HepG2 (cell line): ENCODE data around the gene GJB5. TPM values are rescaled to one million over a fixed set of nuclear protein-coding genes. Genes with fewer than 3 reads are reported as not detected.
A peak's percentile ranks its signal among the peaks of the same experiment; 100 is the strongest.

Source experiments
- ATAC-seq: fragments of 200-7000 bp; cut with Tn5 transposase; 3 replicates; pipeline ENCODE4 v1.9.1; 2020; ENCODE audit warnings: mild to moderate bottlenecking, moderate library complexity
- BruUV-seq: library from RNA; stranded (reverse); fragments of 400-500 nt; replicated peaks from 2 replicates; lab custom pipeline; 2021; lab: Mats Ljungman, UMichigan
- CTCF ChIA-PET: fragments of 300-600 bp; formaldehyde crosslinking; extraction: SDS; loops from one replicate; lab custom pipeline; 2021; ENCODE audit warnings: low total read pairs, inconsistent platforms, low intra/inter-chr PET ratio; lab: Yijun Ruan, JAX
- POLR2A ChIA-PET: fragments of 350-600 bp; sonication (Branson Sonifier 250); formaldehyde crosslinking; loops from one replicate; lab custom pipeline; 2020; ENCODE audit warnings: antibody characterized with exemption, inconsistent platforms; lab: Yijun Ruan, JAX
- DNase-seq: peaks from one replicate; pipeline ENCODE4 v3.0.0-alpha.2; 2015; ENCODE audit warnings: low spot score
- FAIRE-seq: peaks from 3 replicates; lab custom pipeline; 2011; peaks lifted over from hg19 to GRCh38; lab: Jason Lieb, UNC
- H2AFZ ChIP-seq: one replicate; pipeline ENCODE4 v1.6.1; 2011; ENCODE audit warnings: low read length, inconsistent platforms
- H3K27ac ChIP-seq: fragments of 300-600 bp; 3 replicates; pipeline ENCODE4 v1.8.0; 2011; ENCODE audit warnings: mixed run types, mild to moderate bottlenecking, mixed read lengths, low read length, inconsistent platforms; ENCODE audit not compliant: insufficient read depth; ENCODE audit errors: extremely low read length
- H3K27me3 ChIP-seq, 2 experiments: fragments of 200-600 bp in 1 of 2; 2 replicates in 1 of 2; 3 replicates in 1 of 2; pipeline versions ENCODE4 v1.6.0 to v1.8.0; 2011; ENCODE audit warnings: low read length in 2 of 2, mild to moderate bottlenecking in 2 of 2, moderate library complexity in 2 of 2, inconsistent platforms in 1 of 2; ENCODE audit not compliant: insufficient read depth in 2 of 2, control insufficient read depth in 1 of 2
- H3K36me3 ChIP-seq, 2 experiments: fragments of 200-600 bp in 1 of 2; replicated peaks in 1 of 2; 2 replicates in 1 of 2; 3 replicates in 1 of 2; pipeline versions ENCODE4 v1.5.1 to v1.8.0; 2011; ENCODE audit warnings: low read length in 2 of 2, inconsistent platforms in 1 of 2; ENCODE audit not compliant: insufficient read depth in 2 of 2, control insufficient read depth in 1 of 2
- H3K4me1 ChIP-seq: 2 replicates; pipeline ENCODE4 v1.5.1; 2012; ENCODE audit warnings: low read length, inconsistent platforms; ENCODE audit not compliant: insufficient read depth
- H3K4me2 ChIP-seq: 2 replicates; pipeline ENCODE4 v1.6.0; 2011; ENCODE audit warnings: low read depth, low read length, inconsistent platforms
- H3K4me3 ChIP-seq, 3 experiments: fragments of 200-600 bp in 1 of 3; sonication (generic), shearing (Covaris generic) in 1 of 3; replicated peaks in 1 of 3; 2 replicates each; pipeline ENCODE4 v1.5.1; 2011 to 2016; ENCODE audit warnings: low read length in 3 of 3, inconsistent platforms in 2 of 3, low read depth in 2 of 3, mild to moderate bottlenecking in 2 of 3, control low read depth in 1 of 3, mixed read lengths in 1 of 3; ENCODE audit not compliant: insufficient read depth in 1 of 3
- H3K79me2 ChIP-seq: one replicate; pipeline ENCODE4 v1.6.1; 2011; ENCODE audit warnings: low read length, inconsistent platforms; ENCODE audit not compliant: insufficient read depth
- H3K9ac ChIP-seq: 2 replicates; pipeline ENCODE4 v1.6.0; 2011; ENCODE audit warnings: mild to moderate bottlenecking, low read depth, low read length, inconsistent platforms; ENCODE audit not compliant: insufficient read depth
- H3K9me3 ChIP-seq: 2 replicates; pipeline ENCODE4 v1.5.1; 2012; ENCODE audit warnings: mild to moderate bottlenecking, low read length
- H4K20me1 ChIP-seq: 2 replicates; pipeline ENCODE4 v1.6.0; 2011; ENCODE audit warnings: inconsistent platforms, mild to moderate bottlenecking, low read length, moderate library complexity; ENCODE audit not compliant: insufficient read depth
- KMT2B ChIP-seq: IDR thresholded peaks from 2 replicates; pipeline ENCODE4 v1.6.1; 2016; ENCODE audit warnings: missing genetic modification reagents, missing compliant biosample characterization
- NFE2 ChIP-seq: sonication (generic); formaldehyde crosslinking; IDR thresholded peaks from 2 replicates; pipeline ENCODE4 v1.4.0; 2020; ENCODE audit warnings: missing genetic modification reagents
- PCBP1 ChIP-seq: fragments of 200-400 bp; formaldehyde crosslinking; IDR thresholded peaks from 2 replicates; pipeline ENCODE4 v1.6.1; 2017; ENCODE audit warnings: mild to moderate bottlenecking, low read depth, low read length, borderline replicate concordance
- RAD21 ChIP-seq: fragments of 450-650 bp; formaldehyde crosslinking; IDR thresholded peaks from 2 replicates; pipeline ENCODE4 v1.5.0; 2020; ENCODE audit warnings: mild to moderate bottlenecking
- SP2 ChIP-seq: sonication (generic); formaldehyde crosslinking; IDR thresholded peaks from 2 replicates; pipeline ENCODE4 v1.5.1; 2020; ENCODE audit warnings: mild to moderate bottlenecking, missing genetic modification reagents
- ZBTB8A ChIP-seq: sonication (generic); formaldehyde crosslinking; IDR thresholded peaks from 2 replicates; pipeline ENCODE4 v1.4.0; 2020; ENCODE audit warnings: mild to moderate bottlenecking, low read depth, missing genetic modification reagents, borderline replicate concordance
- ZNF207 ChIP-seq: fragments of 450-650 bp; IDR thresholded peaks from 2 replicates; pipeline ENCODE4 v1.6.1; 2016; ENCODE audit warnings: antibody characterized with exemption, borderline replicate concordance
- ZNF484 ChIP-seq: sonication (generic); formaldehyde crosslinking; IDR thresholded peaks from 2 replicates; pipeline ENCODE4 v1.5.1; 2020; ENCODE audit warnings: mild to moderate bottlenecking, low read depth, missing genetic modification reagents, borderline replicate concordance
- ZNF550 ChIP-seq: sonication (generic); formaldehyde crosslinking; IDR thresholded peaks from 2 replicates; pipeline ENCODE4 v1.4.0; 2020; ENCODE audit warnings: mild to moderate bottlenecking, missing genetic modification reagents, borderline replicate concordance
- ZNF766 ChIP-seq: sonication (generic); formaldehyde crosslinking; IDR thresholded peaks from 2 replicates; pipeline ENCODE4 v1.5.0; 2020; ENCODE audit warnings: missing genetic modification reagents, borderline replicate concordance
- WGBS: methylation state at CpG from one replicate; pipeline ENCODE4 v1.1.6; 2017; ENCODE audit warnings: low lambda C conversion rate; 5-methylcytosine and 5-hydroxymethylcytosine counted together
- in situ Hi-C: cut with HindIII; loops from 2 replicates; pipeline ENCODE4 v1.10.0; 2017; ENCODE audit warnings: low pct_unique_long_range_greater_than_20kb; ENCODE audit not compliant: extremely low pct_ligation_motif_present
- intact Hi-C: fragments of 100-400 bp; cut with micrococcal nuclease; formaldehyde crosslinking; loops from one replicate; pipeline ENCODE4 v1.10.0; 2022; ENCODE audit not compliant: unreplicated experiment
- polyA plus RNA-seq, 8 experiments: library from polyadenylated mRNA; depleted of rRNA in 3 of 8; stranded (reverse) in 7 of 8; unstranded in 1 of 8; fragments of >200 nt; fragmentation: Illumina TruSeq in 4 of 8; extraction: Trizol in 4 of 8; gene quantifications; 2 replicates each; pipeline versions ENCODE4 v1.2.1 to v1.2.3, GENCODE V29; 2011 to 2016; ENCODE audit warnings: low read depth in 4 of 8, missing spikeins in 1 of 8, mixed read lengths in 1 of 8; ENCODE audit not compliant: insufficient read depth in 1 of 8
- total RNA-seq, 5 experiments: library from RNA; depleted of rRNA; stranded (reverse); fragments of >200 nt; fragmentation: Illumina TruSeq; extraction: Trizol; gene quantifications; 2 replicates each; pipeline ENCODE4 v1.2.3, GENCODE V29; 2016; ENCODE audit warnings: low read depth in 1 of 5
- TF ChIP-seq, protein P1 (sequence below): sonication (generic); formaldehyde crosslinking; IDR thresholded peaks from 2 replicates; pipeline ENCODE4 v1.8.0; 2022; ENCODE audit warnings: missing genetic modification reagents, mild to moderate bottlenecking, inconsistent platforms, borderline replicate concordance
- TF ChIP-seq, protein P2 (sequence below), 2 experiments: sonication (generic) in 1 of 2; formaldehyde crosslinking in 1 of 2; IDR thresholded peaks; 2 replicates each; pipeline versions ENCODE4 v1.4.0 to v1.6.1; 2018 to 2020; ENCODE audit warnings: missing genetic modification reagents in 2 of 2, borderline replicate concordance in 1 of 2, low read depth in 1 of 2, mild to moderate bottlenecking in 1 of 2, missing biosample characterization in 1 of 2
- TF ChIP-seq, protein P3 (sequence below): sonication (generic); formaldehyde crosslinking; IDR thresholded peaks from 2 replicates; pipeline ENCODE4 v1.5.1; 2020; ENCODE audit warnings: missing genetic modification reagents, mild to moderate bottlenecking, borderline replicate concordance
- TF ChIP-seq, protein P4 (sequence below), 2 experiments: fragments of 450-650 bp in 1 of 2; sonication (generic) in 1 of 2; formaldehyde crosslinking; IDR thresholded peaks; 2 replicates each; pipeline versions ENCODE4 v1.5.0 to v1.8.0; 2020 to 2022; ENCODE audit warnings: mild to moderate bottlenecking in 1 of 2, missing genetic modification reagents in 1 of 2

GJB5 gene
- total and polyA plus RNA-seq, 2 of the 13 experiments (the other 11 are each of a cell fraction or from before 2014, with no cell fraction given): not detected

GRCh38 chr1:34786521-34787325 is 31.9 kb downstream of the GJB5 start:
- no peaks in the 10 kb centered on the region for H3K4me1 ChIP-seq
- ATAC-seq (peak; percentile 86), DNase-seq (peak; percentile 54), FAIRE-seq (peak; percentile 77)
- ChIA-PET POLR2A (no interaction called here), CTCF (interaction anchor here (1.1 to 3.8 kb wide), 3 partner anchors 65 to 98 kb away, joined by 3 to 81 read pairs (median 14); no protein-coding TSS in a partner anchor)
- no peak overlapping the region for H2AFZ ChIP-seq
- in situ Hi-C loops (loop anchor here (5.0 kb wide), 1 partner anchor 66 kb away; no protein-coding TSS in a partner anchor), intact Hi-C loops (loop anchor here (1.0 kb wide), 2 partner anchors 66 to 80 kb away; no protein-coding TSS in a partner anchor)
- H3K79me2 ChIP-seq: no peaks in the 10 kb centered on the region
- BruUV-seq: no TSS peak
- H3K9me3 ChIP-seq: no peaks in the 10 kb centered on the region
- no peak overlapping the region for H3K4me2 ChIP-seq
- no peaks in the 10 kb centered on the region for H4K20me1 ChIP-seq
- no peak overlapping the region for H3K27ac ChIP-seq
- WGBS: 30% methylated on average over 12 of the region's 14 CpGs
- H3K9ac ChIP-seq: no peak overlapping the region
- H3K36me3 ChIP-seq: no peaks in the 10 kb centered on the region
- H3K27me3 ChIP-seq: peaks cover 3 to 15% of the 10 kb centered on the region in 2 experiments; a peak in 4 of 5 replicates
- no peak overlapping the region for H3K4me3 ChIP-seq
- TF ChIP-seq, protein P1, sequence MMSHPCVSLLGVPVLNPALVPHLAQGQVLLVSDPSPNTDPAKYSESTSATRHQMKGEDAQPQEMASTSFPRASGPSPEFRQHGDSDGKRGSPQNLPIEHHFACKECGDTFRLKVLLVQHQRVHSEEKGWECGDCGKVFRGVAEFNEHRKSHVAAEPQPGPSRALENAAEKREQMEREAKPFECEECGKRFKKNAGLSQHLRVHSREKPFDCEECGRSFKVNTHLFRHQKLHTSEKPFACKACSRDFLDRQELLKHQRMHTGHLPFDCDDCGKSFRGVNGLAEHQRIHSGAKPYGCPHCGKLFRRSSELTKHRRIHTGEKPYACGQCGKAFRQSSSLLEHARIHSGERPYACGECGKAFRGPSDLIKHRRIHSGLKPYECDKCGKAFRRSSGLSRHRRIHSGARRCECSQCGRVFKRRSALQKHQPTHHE (CRISPR knock-in tag): no peak
- TF ChIP-seq NFE2 (CRISPR knock-in tag) (no peak), ZNF766 (CRISPR knock-in tag) (no peak), PCBP1 (no peak), ZNF550 (CRISPR knock-in tag) (no peak), RAD21 (peak; percentile 80), KMT2B (CRISPR knock-in tag) (no peak), ZNF207 (no peak), SP2 (CRISPR knock-in tag) (peak; percentile 36; the same call in 1 of the 2 replicates), ZBTB8A (CRISPR knock-in tag) (no peak), ZNF484 (no peak)
- TF ChIP-seq, protein P2, sequence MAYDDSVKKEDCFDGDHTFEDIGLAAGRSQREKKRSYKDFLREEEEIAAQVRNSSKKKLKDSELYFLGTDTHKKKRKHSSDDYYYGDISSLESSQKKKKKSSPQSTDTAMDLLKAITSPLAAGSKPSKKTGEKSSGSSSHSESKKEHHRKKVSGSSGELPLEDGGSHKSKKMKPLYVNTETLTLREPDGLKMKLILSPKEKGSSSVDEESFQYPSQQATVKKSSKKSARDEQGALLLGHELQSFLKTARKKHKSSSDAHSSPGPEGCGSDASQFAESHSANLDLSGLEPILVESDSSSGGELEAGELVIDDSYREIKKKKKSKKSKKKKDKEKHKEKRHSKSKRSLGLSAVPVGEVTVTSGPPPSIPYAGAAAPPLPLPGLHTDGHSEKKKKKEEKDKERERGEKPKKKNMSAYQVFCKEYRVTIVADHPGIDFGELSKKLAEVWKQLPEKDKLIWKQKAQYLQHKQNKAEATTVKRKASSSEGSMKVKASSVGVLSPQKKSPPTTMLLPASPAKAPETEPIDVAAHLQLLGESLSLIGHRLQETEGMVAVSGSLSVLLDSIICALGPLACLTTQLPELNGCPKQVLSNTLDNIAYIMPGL (CRISPR knock-in tag; IDR thresholded peaks at IDR 0.05; ENCODE audit: borderline replicate concordance in 1 of 2, low read depth in 1 of 2): 0 out of 4 replicates have a peak, but pooled peaks of 1 of the 2 experiments have one; percentile 26
- TF ChIP-seq, protein P3, sequence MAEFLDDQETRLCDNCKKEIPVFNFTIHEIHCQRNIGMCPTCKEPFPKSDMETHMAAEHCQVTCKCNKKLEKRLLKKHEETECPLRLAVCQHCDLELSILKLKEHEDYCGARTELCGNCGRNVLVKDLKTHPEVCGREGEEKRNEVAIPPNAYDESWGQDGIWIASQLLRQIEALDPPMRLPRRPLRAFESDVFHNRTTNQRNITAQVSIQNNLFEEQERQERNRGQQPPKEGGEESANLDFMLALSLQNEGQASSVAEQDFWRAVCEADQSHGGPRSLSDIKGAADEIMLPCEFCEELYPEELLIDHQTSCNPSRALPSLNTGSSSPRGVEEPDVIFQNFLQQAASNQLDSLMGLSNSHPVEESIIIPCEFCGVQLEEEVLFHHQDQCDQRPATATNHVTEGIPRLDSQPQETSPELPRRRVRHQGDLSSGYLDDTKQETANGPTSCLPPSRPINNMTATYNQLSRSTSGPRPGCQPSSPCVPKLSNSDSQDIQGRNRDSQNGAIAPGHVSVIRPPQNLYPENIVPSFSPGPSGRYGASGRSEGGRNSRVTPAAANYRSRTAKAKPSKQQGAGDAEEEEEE (CRISPR knock-in tag): no peak
- TF ChIP-seq, protein P4, sequence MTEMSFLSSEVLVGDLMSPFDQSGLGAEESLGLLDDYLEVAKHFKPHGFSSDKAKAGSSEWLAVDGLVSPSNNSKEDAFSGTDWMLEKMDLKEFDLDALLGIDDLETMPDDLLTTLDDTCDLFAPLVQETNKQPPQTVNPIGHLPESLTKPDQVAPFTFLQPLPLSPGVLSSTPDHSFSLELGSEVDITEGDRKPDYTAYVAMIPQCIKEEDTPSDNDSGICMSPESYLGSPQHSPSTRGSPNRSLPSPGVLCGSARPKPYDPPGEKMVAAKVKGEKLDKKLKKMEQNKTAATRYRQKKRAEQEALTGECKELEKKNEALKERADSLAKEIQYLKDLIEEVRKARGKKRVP (CRISPR knock-in tag; IDR thresholded peaks at IDR 0.05): no peak
